Activated CD4-positive, alpha-beta T cell treated with anti-CD3 and anti-CD28 coated beads, Interleukin-2, amount 10 ng/mL, durations not matched to agents 24 days and 14 days (primary cell): ENCODE results near the gene ANKRD28. TPM values are rescaled to one million over a fixed set of nuclear protein-coding genes. Genes with fewer than 3 reads are reported as not detected.
"Not testable (repeated sequence)": the region's sequence is repeated elsewhere in the genome, so short reads cannot be mapped to it uniquely, and the experiment has no call there.

Experiments
- DNase-seq: peaks from one replicate; pipeline ENCODE4 v3.0.0; 2022
- H3K27ac Mint-ChIP-seq: one replicate; pipeline ENCODE4 v1.8.0; 2022; ENCODE audit warnings: mild to moderate bottlenecking, mixed read lengths
- H3K27me3 Mint-ChIP-seq: one replicate; pipeline ENCODE4 v1.8.0; 2022; ENCODE audit warnings: mixed read lengths
- H3K36me3 Mint-ChIP-seq: one replicate; pipeline ENCODE4 v1.8.0; 2022; ENCODE audit warnings: low read depth, mild to moderate bottlenecking, mixed read lengths
- H3K4me1 Mint-ChIP-seq: one replicate; pipeline ENCODE4 v1.8.0; 2021; ENCODE audit warnings: mixed read lengths
- H3K4me3 Mint-ChIP-seq: one replicate; pipeline ENCODE4 v1.8.0; 2022; ENCODE audit warnings: mild to moderate bottlenecking, moderate library complexity, mixed read lengths
- H3K9me3 Mint-ChIP-seq: one replicate; pipeline ENCODE4 v1.8.0; 2021; ENCODE audit warnings: mixed read lengths
- intact Hi-C: fragments of 100-400 bp; cut with micrococcal nuclease; formaldehyde crosslinking; loops from one replicate; pipeline ENCODE4 v1.15.1; 2023
- total RNA-seq: library from RNA; stranded (reverse); gene quantifications from 2 replicates; pipeline ENCODE4 v1.2.3, GENCODE V29; 2022

ANKRD28 gene
- total RNA-seq, 1 donor from 2014 or later = 38.7 TPM

- H3K27ac Mint-ChIP-seq, DNase-seq, intact Hi-C loops, H3K27me3 Mint-ChIP-seq, H3K4me3 Mint-ChIP-seq: not testable (repeated sequence)
- H3K36me3 Mint-ChIP-seq = peaks cover 31% of the 10 kb centered on the region
- H3K4me1 Mint-ChIP-seq = peaks cover 15% of the 10 kb centered on the region
- H3K9me3 Mint-ChIP-seq = peaks cover 31% of the 10 kb centered on the region
Observed at GRCh38 chr3:15619659-15620464, 177.9 kb downstream of the ANKRD28 start.

Other genes starting within 250 kb of the ANKRD28 start
- gene HACL1, start 196.4 kb downstream of the ANKRD28 start, total RNA-seq = 19.3 and 21.4 TPM in 2 replicates
- gene BTD, start 196.2 kb downstream of the ANKRD28 start, total RNA-seq = 2.0 and 2.1 TPM in 2 replicates